Transverse colon (tissue), 4 donors: ENCODE results near the gene HIP1R. TPM values are rescaled to one million over a fixed set of nuclear protein-coding genes. Genes with fewer than 3 reads are reported as not detected.

Source experiments
- DNase-seq: peaks from one replicate; pipeline ENCODE4 v3.0.0-alpha.2; 2019
- H3K27ac ChIP-seq, 4 donors: fragments of 200-600 bp; sonication (generic); 2 replicates each; pipeline ENCODE4 v1.5.1; 2016 to 2018; ENCODE audit warnings: inconsistent platforms in 4 of 4
- H3K27me3 ChIP-seq: fragments of 200-600 bp; sonication (generic); 2 replicates; pipeline ENCODE4 v1.5.1; 2017; ENCODE audit warnings: inconsistent platforms
- H3K36me3 ChIP-seq, 4 donors: fragments of 200-600 bp; sonication (generic); 2 replicates each; pipeline ENCODE4 v1.5.1; 2017 to 2019; ENCODE audit warnings: inconsistent platforms in 4 of 4
- H3K4me1 ChIP-seq, 4 donors: fragments of 200-600 bp; sonication (generic); 2 replicates each; pipeline ENCODE4 v1.5.1; 2017 to 2020; ENCODE audit warnings: inconsistent platforms in 4 of 4
- H3K4me3 ChIP-seq, 4 donors: fragments of 200-600 bp; sonication (generic); 1 replicate in 1 of 4; 2 replicates in 3 of 4; pipeline versions ENCODE4 v1.5.1 to v1.6.1; 2017 to 2019; ENCODE audit warnings: inconsistent platforms in 4 of 4
- H3K9me3 ChIP-seq, 2 donors: fragments of 200-600 bp; sonication (generic); 2 replicates each; pipeline ENCODE4 v1.5.1; 2017 to 2019; ENCODE audit warnings: inconsistent platforms in 2 of 2
- EP300 ChIP-seq: sonication (generic); formaldehyde crosslinking; IDR thresholded peaks from one replicate; pipeline ENCODE4 v1.6.1; 2017; ENCODE audit warnings: antibody characterized with exemption, low read depth
- POLR2A ChIP-seq: fragments of 450-650 bp; IDR thresholded peaks from one replicate; pipeline ENCODE4 v1.6.1; 2016; ENCODE audit warnings: antibody characterized with exemption, mild to moderate bottlenecking, moderate library complexity
- POLR2AphosphoS5 ChIP-seq, 3 donors: sonication (generic); formaldehyde crosslinking; IDR thresholded peaks; one replicate each; pipeline ENCODE4 v1.6.1; 2016; ENCODE audit warnings: antibody characterized with exemption in 3 of 3
- WGBS, 2 donors: methylation state at CpG; one replicate each; pipeline ENCODE4 v1.1.5; 2018; ENCODE audit warnings: low coverage in 1 of 2; 5-methylcytosine and 5-hydroxymethylcytosine counted together
- in situ Hi-C, 4 donors: fragments of 200-750 bp; cut with MboI; loops; one replicate each; pipeline versions ENCODE4 v1.15.0 to v1.15.1; 2017; ENCODE audit warnings: low sequenced_read_pairs in 3 of 4, low pct_ligation_motif_present in 1 of 4, low pct_unique_long_range_greater_than_20kb in 1 of 4
- intact Hi-C: fragments of 100-400 bp; cut with DNase I; formaldehyde crosslinking; loops from one replicate; pipeline ENCODE4 v1.15.1; 2023; ENCODE audit warnings: low total_unique reads
- total RNA-seq, 4 donors: library from RNA; depleted of rRNA; stranded (reverse); fragments of >200 nt; gene quantifications; one replicate each; pipeline ENCODE4 v1.1.0, GENCODE V29; 2016
- TF ChIP-seq, protein P1 (sequence below), 5 experiments: fragments of 200-600 bp in 3 of 5; fragments of 450-650 bp in 2 of 5; sonication (generic) in 3 of 5; IDR thresholded peaks; 1 replicate in 2 of 5; 2 replicates in 3 of 5; pipeline ENCODE4 v1.5.1; 2016 to 2017; ENCODE audit warnings: antibody characterized with exemption in 5 of 5, inconsistent platforms in 3 of 5, mild to moderate bottlenecking in 2 of 5, moderate library complexity in 1 of 5

HIP1R gene
- total RNA-seq, 4 donors from 2014 or later = 72.4 to 459 (median 146) TPM

DNA sequence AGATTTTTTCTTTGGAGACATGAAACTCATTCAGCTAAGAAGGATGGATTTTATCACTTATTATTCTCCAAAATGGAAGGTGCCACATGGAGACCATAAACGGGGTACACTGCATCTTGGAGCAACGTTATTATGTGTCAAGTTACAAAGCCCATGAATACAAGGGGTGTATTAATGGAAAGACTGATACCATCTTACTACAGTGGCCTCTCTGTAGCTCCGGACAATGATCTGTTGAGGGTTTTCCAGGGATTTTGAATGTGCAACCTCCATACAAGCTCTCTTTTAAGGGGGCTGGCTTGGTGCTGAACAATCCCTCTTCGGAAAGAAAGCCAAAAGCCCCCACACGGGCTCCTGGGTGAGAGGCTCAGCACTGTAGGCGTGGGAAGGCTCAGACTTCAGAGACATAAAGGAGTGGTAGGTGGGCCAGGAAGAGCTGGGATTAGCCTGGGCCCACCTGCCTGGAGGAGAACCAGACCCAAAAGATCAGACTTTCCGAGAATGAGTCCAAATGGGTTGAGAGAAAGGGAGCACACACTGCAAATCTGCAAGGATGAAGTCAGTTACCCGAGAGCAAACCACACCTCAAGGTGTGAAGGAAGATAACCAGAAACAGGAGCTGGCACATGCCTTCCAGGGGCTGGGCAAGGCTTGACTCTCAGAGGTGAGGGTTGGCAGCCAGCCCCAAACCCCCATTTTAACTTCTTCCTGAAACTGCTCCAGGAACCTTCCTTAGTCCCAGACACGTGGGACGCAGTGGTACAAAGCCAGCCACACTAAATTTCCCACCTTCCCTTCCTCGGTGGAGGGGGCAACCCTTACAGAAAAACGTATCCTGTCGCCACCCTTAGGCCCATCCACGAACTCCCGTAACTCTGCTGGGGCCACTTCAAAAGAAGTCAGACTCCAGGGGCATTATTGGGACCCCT, 59.2 kb downstream of the HIP1R start:
- in situ Hi-C loops (no loop called here), intact Hi-C loops (loop anchor here (5.0 kb wide), 1 partner anchor 237 kb away; no protein-coding TSS in a partner anchor)
- Histone ChIP-seq H3K9me3 (no peaks in the 10 kb centered on the region), H3K36me3 (no peaks in the 10 kb centered on the region), H3K4me1 (peaks cover 28 to 76% (median 60%) of the 10 kb centered on the region in 4 donors), H3K27ac (peak overlapping the region; percentile 93 to 98 (median 95)), H3K27me3 (no peaks in the 10 kb centered on the region), H3K4me3 (peak overlapping the region; percentile 78 to 96 (median 88))
- DNase-seq = peak; percentile 84
- 20 to 32% methylated on average over 3 to 15 of the region's 15 CpGs for WGBS, 2 donors
- TF ChIP-seq, protein P1, sequence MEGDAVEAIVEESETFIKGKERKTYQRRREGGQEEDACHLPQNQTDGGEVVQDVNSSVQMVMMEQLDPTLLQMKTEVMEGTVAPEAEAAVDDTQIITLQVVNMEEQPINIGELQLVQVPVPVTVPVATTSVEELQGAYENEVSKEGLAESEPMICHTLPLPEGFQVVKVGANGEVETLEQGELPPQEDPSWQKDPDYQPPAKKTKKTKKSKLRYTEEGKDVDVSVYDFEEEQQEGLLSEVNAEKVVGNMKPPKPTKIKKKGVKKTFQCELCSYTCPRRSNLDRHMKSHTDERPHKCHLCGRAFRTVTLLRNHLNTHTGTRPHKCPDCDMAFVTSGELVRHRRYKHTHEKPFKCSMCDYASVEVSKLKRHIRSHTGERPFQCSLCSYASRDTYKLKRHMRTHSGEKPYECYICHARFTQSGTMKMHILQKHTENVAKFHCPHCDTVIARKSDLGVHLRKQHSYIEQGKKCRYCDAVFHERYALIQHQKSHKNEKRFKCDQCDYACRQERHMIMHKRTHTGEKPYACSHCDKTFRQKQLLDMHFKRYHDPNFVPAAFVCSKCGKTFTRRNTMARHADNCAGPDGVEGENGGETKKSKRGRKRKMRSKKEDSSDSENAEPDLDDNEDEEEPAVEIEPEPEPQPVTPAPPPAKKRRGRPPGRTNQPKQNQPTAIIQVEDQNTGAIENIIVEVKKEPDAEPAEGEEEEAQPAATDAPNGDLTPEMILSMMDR (IDR thresholded peaks at IDR 0.05) = no peak
- TF ChIP-seq POLR2A (peak; percentile 37), POLR2AphosphoS5 (IDR thresholded peaks at IDR 0.05) (peak; percentile 10 to 83 (median 52)), EP300 (no peak)

DNA sequence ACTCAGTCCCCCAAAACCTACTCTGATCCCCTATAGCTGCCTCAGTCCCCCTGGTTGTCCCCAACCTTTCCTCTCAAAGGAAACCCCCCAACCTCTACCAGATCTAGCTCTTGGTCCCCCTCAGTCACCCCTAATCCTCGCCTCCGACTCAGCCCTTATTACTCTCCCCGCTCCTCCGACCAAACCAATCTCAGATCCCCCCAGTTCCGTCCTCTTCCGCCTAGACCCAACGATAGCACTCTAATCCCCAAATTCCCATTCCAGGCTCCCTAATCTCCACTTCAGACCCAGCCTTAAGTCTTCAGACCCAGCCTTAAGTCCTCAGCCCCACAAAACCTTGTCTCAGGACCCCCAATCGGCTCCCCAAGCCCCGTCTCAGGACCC, 60.1 kb downstream of the HIP1R start:
- intact Hi-C loops (loop anchor here (5.0 kb wide), 1 partner anchor 238 kb away; no protein-coding TSS in a partner anchor), in situ Hi-C loops (no loop called here)
- Histone ChIP-seq H3K36me3 (no peaks in the 10 kb centered on the region), H3K27me3 (no peaks in the 10 kb centered on the region), H3K4me3 (peak overlapping the region; percentile 78 to 96 (median 88)), H3K4me1 (peaks cover 22 to 75% (median 53%) of the 10 kb centered on the region in 4 donors), H3K9me3 (no peaks in the 10 kb centered on the region), H3K27ac (peak overlapping the region; percentile 93 to 98 (median 95))
- WGBS, 2 donors = 7% methylated on average over 9 of the region's 9 CpGs
- DNase-seq = no peak
- no peak for TF ChIP-seq POLR2AphosphoS5 (IDR thresholded peaks at IDR 0.05)
- TF ChIP-seq EP300 = no peak
- TF ChIP-seq, protein P1 (IDR thresholded peaks at IDR 0.05) = no peak
- no peak for TF ChIP-seq POLR2A

DNA sequence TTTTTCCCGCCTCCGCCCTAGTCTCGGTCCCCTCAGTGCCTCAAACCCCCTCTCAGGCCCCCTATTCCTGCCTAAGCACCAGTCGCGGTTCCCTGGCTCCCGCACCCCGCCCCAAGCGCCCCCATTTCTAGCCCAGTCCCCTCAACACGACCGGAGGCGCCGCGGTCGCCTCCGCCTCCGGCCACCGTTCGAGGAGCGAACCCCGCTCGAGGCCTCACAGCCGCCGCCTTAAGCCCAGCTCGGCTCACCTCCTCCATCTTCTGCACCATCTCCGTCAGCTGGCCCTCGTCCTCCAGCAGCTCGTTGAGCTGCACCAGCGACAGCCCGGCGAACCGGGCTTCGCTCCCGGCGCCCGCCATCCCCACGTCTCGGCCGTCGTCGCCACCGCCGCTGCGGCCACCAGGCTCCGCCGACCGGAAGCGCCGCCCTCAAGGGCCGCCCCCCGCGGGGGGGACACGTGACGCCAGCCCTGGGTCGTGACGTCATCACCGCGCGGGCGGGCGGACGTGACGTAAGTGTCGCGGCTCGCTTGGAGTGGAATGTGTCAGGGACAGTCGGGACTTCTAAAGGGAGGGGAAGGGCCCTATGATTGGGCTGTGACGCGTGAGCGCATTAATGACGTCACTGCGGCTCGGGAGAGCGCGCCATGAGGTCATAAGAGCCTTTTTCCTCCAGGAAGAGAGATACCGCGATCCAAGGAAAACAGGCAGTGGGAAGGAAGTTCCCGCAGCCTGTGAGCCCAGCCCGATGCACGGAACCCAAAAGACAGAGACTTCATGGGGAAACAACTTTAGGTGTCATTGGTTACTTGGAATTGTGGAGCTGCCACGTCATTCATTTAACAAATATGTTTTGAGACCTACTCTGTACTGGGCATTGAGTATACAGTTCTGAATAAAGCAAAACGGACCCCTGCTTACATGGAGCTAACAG, 60.7 kb downstream of the HIP1R start, which contains the start of gene VPS37B:
TSS of gene VPS37B (minus strand) at position 421 of the 933 bp plus-strand sequence. CDS start at position 359, 62 bp downstream.
- Histone ChIP-seq H3K4me3 (peak within 1 kb of the TSS; percentile 78 to 96 (median 88)), H3K36me3 (no peaks in the 10 kb centered on the region), H3K9me3 (no peaks in the 10 kb centered on the region), H3K4me1 (peaks cover 16 to 70% (median 46%) of the 10 kb centered on the region in 4 donors), H3K27me3 (no peaks in the 10 kb centered on the region), H3K27ac (peak within 1 kb of the TSS; percentile 93 to 98 (median 95))
- peak; percentile 89 for DNase-seq
- TF ChIP-seq EP300 (peak; percentile 34), POLR2A (peak; percentile 97), POLR2AphosphoS5 (IDR thresholded peaks at IDR 0.05) (peak; percentile 92 to 99 (median 98))
- TF ChIP-seq, protein P1 (IDR thresholded peaks at IDR 0.05) = peak in 1 of 5 experiments; percentile 59
- 5 to 15% methylated on average over 7 to 77 of the region's 81 CpGs for WGBS, 2 donors
- intact Hi-C loops = loop anchor here (5.0 kb wide), 1 partner anchor 239 kb away; no protein-coding TSS in a partner anchor
- in situ Hi-C loops = no loop called here
